GM12878 (cell line): ENCODE data around the gene MYO1C. TPM values are rescaled to one million over a fixed set of nuclear protein-coding genes. Genes with fewer than 3 reads are reported as not detected.

ENCODE experiments used
- ATF7 ChIP-seq: fragments of 450-650 bp; IDR thresholded peaks from 2 replicates; pipeline ENCODE4 v1.6.1; 2016; ENCODE audit warnings: low read depth, mild to moderate bottlenecking
- BACH1 ChIP-seq: fragments of 450-650 bp; IDR thresholded peaks from 2 replicates; pipeline ENCODE4 v1.6.1; 2017; ENCODE audit warnings: mild to moderate bottlenecking, borderline replicate concordance
- DPF2 ChIP-seq: fragments of 450-650 bp; IDR thresholded peaks from 2 replicates; pipeline ENCODE4 v1.6.1; 2017; ENCODE audit warnings: mild to moderate bottlenecking
- E2F8 ChIP-seq: fragments of 450-650 bp; IDR thresholded peaks from 2 replicates; pipeline ENCODE4 v1.6.1; 2018; ENCODE audit warnings: mild to moderate bottlenecking, low read depth, moderate library complexity; ENCODE audit not compliant: partially characterized antibody
- EP300 ChIP-seq, 2 experiments: fragments of 150-350 bp in 1 of 2; IDR thresholded peaks; 2 replicates each; pipeline ENCODE4 v1.6.1; 2011 to 2012; ENCODE audit warnings: low read depth in 2 of 2, low read length in 2 of 2, borderline replicate concordance in 1 of 2, improper control_type of control experiment in 1 of 2, inconsistent platforms in 1 of 2; ENCODE audit not compliant: control insufficient read depth in 1 of 2
- MEF2A ChIP-seq: IDR thresholded peaks from 2 replicates; pipeline ENCODE4 v1.6.1; 2011; ENCODE audit warnings: low read depth, mild to moderate bottlenecking, low read length, moderate library complexity; ENCODE audit not compliant: insufficient read depth
- PAX5 ChIP-seq: IDR thresholded peaks from 2 replicates; pipeline ENCODE4 v1.6.1; 2011; ENCODE audit warnings: low read depth, low read length, borderline replicate concordance
- POLR2A ChIP-seq: IDR thresholded peaks from 2 replicates; pipeline ENCODE4 v1.6.1; 2011; ENCODE audit warnings: low read depth, mild to moderate bottlenecking, low read length
- POLR2AphosphoS2 ChIP-seq: IDR thresholded peaks from 2 replicates; pipeline ENCODE4 v1.6.1; 2011; ENCODE audit warnings: low read depth, mild to moderate bottlenecking, low read length, improper control_type of control experiment, moderate library complexity
- POLR2AphosphoS5 ChIP-seq: IDR thresholded peaks from 2 replicates; pipeline ENCODE4 v1.6.1; 2011; ENCODE audit warnings: mild to moderate bottlenecking, low read length, inconsistent platforms
- RELA ChIP-seq: fragments of 450-650 bp; IDR thresholded peaks from 2 replicates; pipeline ENCODE4 v1.8.0; 2014; ENCODE audit warnings: borderline replicate concordance; ENCODE audit not compliant: partially characterized antibody
- REST ChIP-seq: IDR thresholded peaks from 2 replicates; pipeline ENCODE4 v1.6.1; 2012; ENCODE audit warnings: mild to moderate bottlenecking, low read depth, low read length
- SIN3A ChIP-seq: IDR thresholded peaks from 2 replicates; pipeline ENCODE4 v1.6.1; 2012; ENCODE audit warnings: low read depth, low read length, improper control_type of control experiment
- SIX5 ChIP-seq: IDR thresholded peaks from 2 replicates; pipeline ENCODE4 v1.6.1; 2011; ENCODE audit warnings: mild to moderate bottlenecking, low read depth, low read length, moderate library complexity; ENCODE audit not compliant: severe bottlenecking
- SMAD5 ChIP-seq: IDR thresholded peaks from 2 replicates; pipeline ENCODE4 v1.6.1; 2016; ENCODE audit warnings: antibody characterized with exemption, low read depth
- STAT3 ChIP-seq: IDR thresholded peaks from 2 replicates; pipeline ENCODE4 v1.6.1; 2011; ENCODE audit warnings: low read depth, low read length, improper control_type of control experiment
- TBL1XR1 ChIP-seq: IDR thresholded peaks from 2 replicates; pipeline ENCODE4 v1.6.1; 2012; ENCODE audit warnings: low read depth, low read length, improper control_type of control experiment
- TCF3 ChIP-seq: IDR thresholded peaks from 2 replicates; pipeline ENCODE4 v1.6.1; 2012; ENCODE audit warnings: low read depth, mild to moderate bottlenecking, low read length, borderline replicate concordance; ENCODE audit not compliant: insufficient read depth
- ZBED1 ChIP-seq: IDR thresholded peaks from 2 replicates; pipeline ENCODE4 v1.6.1; 2016; ENCODE audit warnings: borderline replicate concordance
- ZNF687 ChIP-seq: fragments of 450-650 bp; IDR thresholded peaks from 2 replicates; pipeline ENCODE4 v1.6.1; 2017; ENCODE audit warnings: mild to moderate bottlenecking, moderate library complexity
- polyA plus RNA-seq, 11 experiments: library from polyadenylated mRNA; depleted of rRNA in 4 of 11; unstranded in 6 of 11; stranded (reverse) in 5 of 11; fragments of >200 nt; fragmentation: Nextera tagmentation in 4 of 11; fragmentation: Illumina TruSeq in 1 of 11; extraction: Ambion mirVana in 4 of 11; extraction: Trizol in 1 of 11; gene quantifications; 1 replicate in 1 of 11; 2 replicates in 10 of 11; pipeline versions ENCODE4 v1.2.1 to v1.2.3, GENCODE V29; 2011 to 2016; ENCODE audit warnings: inconsistent platforms in 2 of 11, missing spikeins in 2 of 11, low read depth in 1 of 11
- total RNA-seq, 4 experiments: library from RNA; depleted of rRNA in 3 of 4; stranded (reverse); fragments of >200 nt in 3 of 4; fragmentation: Illumina TruSeq in 1 of 4; extraction: Trizol in 1 of 4; gene quantifications; 2 replicates each; pipeline versions ENCODE4 v1.2.1 to v1.2.3, GENCODE V29; 2013 to 2021

The MYO1C gene
- total and polyA plus RNA-seq, 10 of the 15 experiments (the other 5 are each of a cell fraction or from before 2014, with no cell fraction given) = 1.2 to 92.0 (median 36.6) TPM

GRCh38 chr17:1516388-1517161 lies 24.1 kb upstream of the MYO1C start, which contains the start of gene INPP5K (continued):
- TF ChIP-seq TCF3 (0 out of 2 replicates have a peak, but pooled peaks have one; percentile 6), PAX5 (peak; percentile 48; the same call in 1 of the 2 replicates), POLR2AphosphoS5 (peak; percentile 87), ZNF687 (peak; percentile 84), ATF7 (no peak), EP300 (IDR thresholded peaks at IDR 0.05; ENCODE audit: borderline replicate concordance in 1 of 2, control insufficient read depth in 1 of 2, low read depth in 2 of 2, low read length in 2 of 2) (no peak), REST (no peak), SMAD5 (peak; percentile 78; the same call in 1 of the 2 replicates), SIX5 (peak; percentile 42), BACH1 (peak; percentile 88), STAT3 (no peak), SIN3A (peak; percentile 93), POLR2AphosphoS2 (peak; percentile 95; the same call in 1 of the 2 replicates), ZBED1 (no peak), DPF2 (peak; percentile 21), TBL1XR1 (0 out of 2 replicates have a peak, but pooled peaks have one; percentile 5), POLR2A (peak; percentile 91), MEF2A (0 out of 2 replicates have a peak, but pooled peaks have one; percentile 36), E2F8 (peak; percentile 63), RELA (peak; percentile 42)
